NCI-H1105 (cell line): ENCODE data around the gene SV2C.

Experiments
- DNase-seq: peaks from one replicate; lab custom pipeline; 2025; lab: John Stamatoyannopoulos, UW

Gene SV2C

GRCh38 chr5:76251656-76252055, 168.5 kb downstream of the SV2C start:
- no peak for DNase-seq

GRCh38 chr5:76252437-76252836, 169.3 kb downstream of the SV2C start:
- DNase-seq, result no peak

- peak; percentile 23 for DNase-seq
These were observed 173.1 kb downstream of the SV2C start for GRCh38 chr5:76256116-76256889.

- DNase-seq, result no peak
These were observed 174.1 kb downstream of the SV2C start for GRCh38 chr5:76257225-76257833.

- DNase-seq, result no peak
These were observed 174.7 kb downstream of the SV2C start for GRCh38 chr5:76257897-76258296.

GRCh38 chr5:76264681-76265080, 181.5 kb downstream of the SV2C start:
- no peak for DNase-seq

- DNase-seq, result no peak
These were observed 186.2 kb downstream of the SV2C start for GRCh38 chr5:76269259-76269931.

- no peak for DNase-seq
These were observed 186.9 kb downstream of the SV2C start for GRCh38 chr5:76269932-76270610.

GRCh38 chr5:76271836-76272235, 188.7 kb downstream of the SV2C start:
- no peak for DNase-seq

- DNase-seq, result no peak
These were observed 190.2 kb downstream of the SV2C start for GRCh38 chr5:76273206-76273885.

GRCh38 chr5:76274571-76274970, 191.4 kb downstream of the SV2C start:
- no peak for DNase-seq

- DNase-seq, result no peak
These were observed 194.6 kb downstream of the SV2C start for GRCh38 chr5:76277736-76278135.

GRCh38 chr5:76278261-76278789, 195.1 kb downstream of the SV2C start:
- no peak for DNase-seq

- no peak for DNase-seq
These were observed 197.3 kb downstream of the SV2C start for GRCh38 chr5:76280494-76280893.

GRCh38 chr5:76283670-76284069, 200.5 kb downstream of the SV2C start:
- DNase-seq, result no peak

GRCh38 chr5:76289692-76290091, 206.5 kb downstream of the SV2C start:
- no peak for DNase-seq

- no peak for DNase-seq
These were observed 207.2 kb downstream of the SV2C start for GRCh38 chr5:76290321-76290757.

- DNase-seq, result no peak
These were observed 208.3 kb downstream of the SV2C start for GRCh38 chr5:76291305-76292077.

GRCh38 chr5:76292620-76293322, 209.6 kb downstream of the SV2C start:
- no peak for DNase-seq

- no peak for DNase-seq
These were observed 211.4 kb downstream of the SV2C start for GRCh38 chr5:76294573-76294972.
